Endothelial cell of umbilical vein (primary cell): ENCODE data around the gene SCAP. TPM values are rescaled to one million over a fixed set of nuclear protein-coding genes. Genes with fewer than 3 reads are reported as not detected.

ENCODE experiments used
- BruUV-seq: library from RNA; stranded (reverse); fragments of 400-500 nt; replicated peaks from 2 replicates; lab custom pipeline; 2021; lab: Mats Ljungman, UMichigan
- CTCF ChIA-PET: fragments of 300-600, 350-600 bp; sonication (Branson Sonifier 250); formaldehyde crosslinking; loops from one replicate; lab custom pipeline; 2021; ENCODE audit warnings: antibody characterized with exemption, inconsistent platforms; lab: Charles Lee
- POLR2A ChIA-PET: fragments of 300-600, 350-600 bp; sonication (Branson Sonifier 250); formaldehyde crosslinking; loops from one replicate; lab custom pipeline; 2021; ENCODE audit warnings: antibody characterized with exemption, inconsistent platforms; lab: Charles Lee
- DNase-seq: peaks from one replicate; pipeline ENCODE4 v3.0.0-alpha.2; 2011; ENCODE audit warnings: low read depth, low spot score
- FAIRE-seq: peaks from 2 replicates; lab custom pipeline; 2011; peaks lifted over from hg19 to GRCh38; lab: Jason Lieb, UNC
- H2AFZ ChIP-seq: 2 replicates; pipeline ENCODE4 v1.6.0; 2012; ENCODE audit warnings: low read depth, low read length, control low read depth, inconsistent platforms
- H3K27ac ChIP-seq: 2 replicates; pipeline ENCODE4 v1.5.1; 2011; ENCODE audit warnings: low read depth, mild to moderate bottlenecking, control low read depth, low read length, moderate library complexity; ENCODE audit not compliant: insufficient read depth
- H3K27me3 ChIP-seq, 2 experiments: 2 replicates each; pipeline versions ENCODE4 v1.6.0 to v1.6.1; 2011; ENCODE audit warnings: low read length in 2 of 2, mixed read lengths in 1 of 2; ENCODE audit not compliant: control insufficient read depth in 2 of 2, insufficient read depth in 2 of 2
- H3K36me3 ChIP-seq, 2 experiments: 2 replicates in 1 of 2; 3 replicates in 1 of 2; pipeline ENCODE4 v1.5.1; 2011; ENCODE audit warnings: low read length in 2 of 2, mild to moderate bottlenecking in 1 of 2, moderate library complexity in 1 of 2; ENCODE audit not compliant: control insufficient read depth in 2 of 2, insufficient read depth in 2 of 2; ENCODE audit errors: extremely low read depth in 1 of 2
- H3K4me1 ChIP-seq: 3 replicates; pipeline ENCODE4 v1.5.1; 2011; ENCODE audit warnings: mild to moderate bottlenecking, low read length; ENCODE audit not compliant: control insufficient read depth, insufficient read depth; ENCODE audit errors: extremely low read depth
- H3K4me2 ChIP-seq: 2 replicates; pipeline ENCODE4 v1.6.1; 2011; ENCODE audit warnings: low read length, control low read depth, mixed read lengths; ENCODE audit not compliant: insufficient read depth
- H3K4me3 ChIP-seq, 3 experiments: fragments of 200-600 bp in 1 of 3; sonication (generic), shearing (Covaris generic) in 1 of 3; replicated peaks in 1 of 3; 2 replicates each; pipeline ENCODE4 v1.5.1; 2011 to 2016; ENCODE audit warnings: control low read depth in 3 of 3, low read length in 3 of 3, mild to moderate bottlenecking in 2 of 3, inconsistent platforms in 1 of 3, low read depth in 1 of 3, moderate library complexity in 1 of 3; ENCODE audit not compliant: insufficient read depth in 1 of 3
- H3K79me2 ChIP-seq: 2 replicates; pipeline ENCODE4 v1.6.0; 2012; ENCODE audit warnings: low read length, inconsistent platforms; ENCODE audit not compliant: control insufficient read depth, insufficient read depth
- H3K9ac ChIP-seq: replicated peaks from 2 replicates; pipeline ENCODE3; 2011; ENCODE audit warnings: low read length, control low read depth; ENCODE audit not compliant: insufficient read depth; ENCODE audit errors: extremely low read depth
- H3K9me1 ChIP-seq: replicated peaks from 3 replicates; pipeline ENCODE4 v1.6.0; 2011; ENCODE audit warnings: mild to moderate bottlenecking, low read length; ENCODE audit not compliant: control insufficient read depth, insufficient read depth; ENCODE audit errors: extremely low read depth
- H3K9me3 ChIP-seq: replicated peaks from 2 replicates; pipeline ENCODE4 v1.5.1; 2012; ENCODE audit warnings: low read length, inconsistent platforms; ENCODE audit not compliant: control insufficient read depth, insufficient read depth
- H4K20me1 ChIP-seq: replicated peaks from 2 replicates; pipeline ENCODE3; 2011; ENCODE audit warnings: mild to moderate bottlenecking, low read length; ENCODE audit not compliant: control insufficient read depth, insufficient read depth; ENCODE audit errors: extremely low read depth
- EZH2 ChIP-seq: IDR thresholded peaks from 2 replicates; pipeline ENCODE4 v1.6.1; 2012; ENCODE audit warnings: borderline replicate concordance, low read depth, mild to moderate bottlenecking, moderate library complexity, low read length, inconsistent platforms; ENCODE audit not compliant: severe bottlenecking
- FOS ChIP-seq: IDR thresholded peaks from 2 replicates; pipeline ENCODE4 v1.6.1; 2011; ENCODE audit warnings: mild to moderate bottlenecking, low read length, moderate library complexity, borderline replicate concordance; ENCODE audit not compliant: insufficient read depth
- GATA2 ChIP-seq: IDR thresholded peaks from 2 replicates; pipeline ENCODE4 v1.7.0; 2011; ENCODE audit warnings: low read depth, mild to moderate bottlenecking, moderate library complexity, mixed read lengths, low read length; ENCODE audit not compliant: insufficient read length, insufficient read depth
- JUN ChIP-seq: IDR thresholded peaks from 2 replicates; pipeline ENCODE4 v1.6.1; 2011; ENCODE audit warnings: borderline replicate concordance, low read depth; ENCODE audit not compliant: insufficient read length, insufficient read depth
- MYC ChIP-seq: IDR thresholded peaks from one replicate; pipeline ENCODE4 v1.6.1; 2011; ENCODE audit warnings: mild to moderate bottlenecking, low read depth, low read length
- POLR2A ChIP-seq: IDR thresholded peaks from 2 replicates; pipeline ENCODE4 v1.6.1; 2012; ENCODE audit warnings: low read depth, mild to moderate bottlenecking, control low read depth, low read length
- POLR2AphosphoS5 ChIP-seq: IDR thresholded peaks from 2 replicates; pipeline ENCODE4 v1.6.1; 2012; ENCODE audit warnings: low read depth, mild to moderate bottlenecking, control low read depth, low read length, moderate library complexity; ENCODE audit not compliant: insufficient read depth
- dilution Hi-C: fragments of 300-500 bp; cut with MboI; formaldehyde crosslinking; loops from one replicate; pipeline ENCODE4 v1.15.0; 2019; ENCODE audit warnings: low sequenced_read_pairs; ENCODE audit not compliant: extremely low pct_ligation_motif_present
- intact Hi-C: fragments of 100-400 bp; cut with micrococcal nuclease; formaldehyde crosslinking; loops from one replicate; pipeline ENCODE4 v1.10.0; 2022
- polyA plus RNA-seq, 4 experiments: library from polyadenylated mRNA; depleted of rRNA in 3 of 4; stranded (reverse) in 3 of 4; unstranded in 1 of 4; fragments of >200 nt; gene quantifications; 2 replicates each; pipeline versions ENCODE4 v1.2.1 to v1.2.3, GENCODE V29; 2011 to 2012; ENCODE audit warnings: missing spikeins in 1 of 4
- total RNA-seq: library from RNA; stranded (reverse); gene quantifications from 2 replicates; pipeline ENCODE4 v1.2.3, GENCODE V29; 2021
- TF ChIP-seq, protein P1 (sequence below), 2 donors: IDR thresholded peaks; 1 replicate in 1 of 2; 2 replicates in 1 of 2; pipeline ENCODE4 v1.5.1; 2011; ENCODE audit warnings: low read length in 2 of 2, mild to moderate bottlenecking in 2 of 2, moderate library complexity in 2 of 2, control low read depth in 1 of 2, inconsistent platforms in 1 of 2, low read depth in 1 of 2; ENCODE audit not compliant: insufficient read depth in 1 of 2; ENCODE audit errors: extremely low read depth in 1 of 2
- TF ChIP-seq, protein P2 (sequence below): IDR thresholded peaks from 2 replicates; pipeline ENCODE4 v1.6.1; 2011; ENCODE audit not compliant: insufficient read depth, insufficient read length

SCAP gene
- total and polyA plus RNA-seq, 2 donors (not counting 3 experiments of a cell fraction or from before 2014, with no cell fraction given) = 34.7 to 59.0 TPM

DNA sequence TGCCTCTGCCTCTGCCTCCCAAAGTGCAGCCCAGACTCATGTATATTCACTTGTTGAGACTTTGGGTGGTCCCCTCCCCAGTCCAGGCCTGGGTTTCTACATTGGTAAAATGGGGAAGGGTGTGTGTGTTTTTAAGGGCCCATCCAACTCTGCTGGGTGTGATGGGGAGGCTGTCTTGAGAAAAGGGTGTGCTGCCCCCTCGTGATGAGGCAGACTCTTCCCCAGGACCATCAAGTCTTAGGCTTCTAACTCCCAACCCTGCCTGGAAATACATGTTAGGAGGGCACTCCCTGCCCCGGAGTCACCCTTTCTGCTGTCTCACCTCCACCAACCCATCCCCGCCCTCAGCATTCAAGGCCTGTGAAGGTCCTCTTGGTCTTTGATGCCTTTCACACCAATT, 99.3 kb downstream of the SCAP start:
- peaks cover 7% of the 10 kb centered on the region for H3K4me1 ChIP-seq
- no peak overlapping the region for H2AFZ ChIP-seq
- no peak for DNase-seq
- no peaks in the 10 kb centered on the region for H3K9me1 ChIP-seq
- no TSS peak for BruUV-seq
- TF ChIP-seq POLR2A (no peak), GATA2 (no peak), EZH2 (no peak), MYC (no peak), FOS (no peak), POLR2AphosphoS5 (no peak), JUN (no peak)
- TF ChIP-seq, protein P1, sequence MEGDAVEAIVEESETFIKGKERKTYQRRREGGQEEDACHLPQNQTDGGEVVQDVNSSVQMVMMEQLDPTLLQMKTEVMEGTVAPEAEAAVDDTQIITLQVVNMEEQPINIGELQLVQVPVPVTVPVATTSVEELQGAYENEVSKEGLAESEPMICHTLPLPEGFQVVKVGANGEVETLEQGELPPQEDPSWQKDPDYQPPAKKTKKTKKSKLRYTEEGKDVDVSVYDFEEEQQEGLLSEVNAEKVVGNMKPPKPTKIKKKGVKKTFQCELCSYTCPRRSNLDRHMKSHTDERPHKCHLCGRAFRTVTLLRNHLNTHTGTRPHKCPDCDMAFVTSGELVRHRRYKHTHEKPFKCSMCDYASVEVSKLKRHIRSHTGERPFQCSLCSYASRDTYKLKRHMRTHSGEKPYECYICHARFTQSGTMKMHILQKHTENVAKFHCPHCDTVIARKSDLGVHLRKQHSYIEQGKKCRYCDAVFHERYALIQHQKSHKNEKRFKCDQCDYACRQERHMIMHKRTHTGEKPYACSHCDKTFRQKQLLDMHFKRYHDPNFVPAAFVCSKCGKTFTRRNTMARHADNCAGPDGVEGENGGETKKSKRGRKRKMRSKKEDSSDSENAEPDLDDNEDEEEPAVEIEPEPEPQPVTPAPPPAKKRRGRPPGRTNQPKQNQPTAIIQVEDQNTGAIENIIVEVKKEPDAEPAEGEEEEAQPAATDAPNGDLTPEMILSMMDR (IDR thresholded peaks at IDR 0.05; ENCODE audit: extremely low read depth in 1 of 2, insufficient read depth in 1 of 2, low read depth in 1 of 2, low read length in 2 of 2) = no peak
- TF ChIP-seq, protein P2, sequence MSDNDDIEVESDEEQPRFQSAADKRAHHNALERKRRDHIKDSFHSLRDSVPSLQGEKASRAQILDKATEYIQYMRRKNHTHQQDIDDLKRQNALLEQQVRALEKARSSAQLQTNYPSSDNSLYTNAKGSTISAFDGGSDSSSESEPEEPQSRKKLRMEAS = no peak
- H3K27ac ChIP-seq = no peak overlapping the region
- H3K27me3 ChIP-seq = no peaks in the 10 kb centered on the region
- ChIA-PET CTCF (no interaction called here), POLR2A (no interaction called here)
- peaks cover 7% of the 10 kb centered on the region for H3K79me2 ChIP-seq
- dilution Hi-C loops (no loop called here), intact Hi-C loops (loop anchor here (10.0 kb wide), 2 partner anchors 362 to 672 kb away; partner anchors contain the start of gene TMIE)
- H3K9me3 ChIP-seq = no peaks in the 10 kb centered on the region
- H3K4me2 ChIP-seq = no peak overlapping the region
- no peaks in the 10 kb centered on the region for H3K36me3 ChIP-seq
- H4K20me1 ChIP-seq = no peaks in the 10 kb centered on the region
- H3K9ac ChIP-seq = no peak overlapping the region
- no peak overlapping the region for H3K4me3 ChIP-seq
- no peak for FAIRE-seq
